HG03457 (cell line): ENCODE data around the gene ELAC2.
"Not testable (repeated sequence)": the region's sequence is repeated elsewhere in the genome, so short reads cannot be mapped to it uniquely, and the experiment has no call there.

ENCODE experiments used
- ATAC-seq: cut with Tn5 transposase; IDR thresholded peaks from one replicate; pipeline ENCODE4 v1.9.1; 2021; ENCODE audit warnings: moderate number of reproducible peaks; ENCODE audit not compliant: unreplicated experiment

Gene ELAC2

DNA sequence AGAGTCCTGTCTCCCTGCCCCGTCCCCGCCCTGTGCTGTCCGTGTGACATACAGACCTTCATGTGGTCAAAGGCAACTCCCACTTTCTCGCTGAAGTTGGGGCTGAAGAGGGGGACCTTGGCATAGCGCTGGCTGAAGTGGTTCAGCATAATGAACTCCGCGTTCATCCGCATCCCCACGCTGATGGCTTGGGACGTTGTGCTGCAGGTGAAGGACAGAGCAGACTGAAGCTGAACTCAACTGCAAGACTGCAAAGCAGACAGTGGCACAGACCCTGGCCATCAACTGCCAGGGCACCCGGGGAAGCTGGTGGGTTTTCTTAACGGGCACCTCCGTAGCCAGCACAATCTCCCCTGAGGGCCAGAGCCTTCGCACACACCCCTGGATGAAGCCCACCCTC lies 24.2 kb downstream of the ELAC2 start:
- no peak for ATAC-seq

DNA sequence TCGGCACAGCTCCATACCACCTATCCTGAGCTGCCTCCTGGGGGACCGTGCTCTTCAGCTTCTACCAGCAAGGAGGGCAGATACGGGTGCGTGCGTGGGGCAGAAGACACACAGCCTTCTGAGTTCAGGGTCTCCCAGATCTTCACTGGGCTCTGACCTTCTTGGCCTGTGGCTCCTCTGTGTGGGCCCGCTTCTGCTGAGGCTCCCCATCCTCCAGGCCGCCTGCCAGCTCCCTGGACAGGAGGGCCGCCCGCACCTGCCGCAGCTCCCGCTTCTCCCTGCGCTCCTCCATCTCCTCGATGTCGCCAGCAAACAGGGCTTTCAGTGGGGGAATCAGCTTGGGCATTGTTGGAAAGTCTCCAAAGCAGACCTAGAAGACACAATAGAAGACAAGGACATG lies 25.2 kb downstream of the ELAC2 start:
- no peak for ATAC-seq

DNA sequence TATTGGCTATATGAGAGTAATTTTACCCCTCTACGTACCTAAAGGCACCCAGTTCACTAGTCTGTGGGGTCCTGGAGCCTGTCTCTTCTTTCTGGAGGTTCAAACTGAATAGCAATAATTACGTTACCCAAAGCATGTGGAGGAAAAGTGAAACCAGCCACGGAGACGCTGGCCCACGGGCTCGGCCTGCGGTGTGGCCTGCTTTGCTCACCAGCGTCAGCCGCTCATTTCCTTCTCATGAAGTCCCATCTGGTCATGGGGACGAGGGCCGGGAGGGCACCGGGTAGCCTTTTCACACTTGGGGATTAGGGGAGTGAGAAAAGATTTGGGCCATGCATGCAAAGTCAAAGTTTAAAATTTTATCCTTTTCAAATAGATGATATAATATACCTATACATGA lies 26.9 kb downstream of the ELAC2 start:
- no peak for ATAC-seq

DNA sequence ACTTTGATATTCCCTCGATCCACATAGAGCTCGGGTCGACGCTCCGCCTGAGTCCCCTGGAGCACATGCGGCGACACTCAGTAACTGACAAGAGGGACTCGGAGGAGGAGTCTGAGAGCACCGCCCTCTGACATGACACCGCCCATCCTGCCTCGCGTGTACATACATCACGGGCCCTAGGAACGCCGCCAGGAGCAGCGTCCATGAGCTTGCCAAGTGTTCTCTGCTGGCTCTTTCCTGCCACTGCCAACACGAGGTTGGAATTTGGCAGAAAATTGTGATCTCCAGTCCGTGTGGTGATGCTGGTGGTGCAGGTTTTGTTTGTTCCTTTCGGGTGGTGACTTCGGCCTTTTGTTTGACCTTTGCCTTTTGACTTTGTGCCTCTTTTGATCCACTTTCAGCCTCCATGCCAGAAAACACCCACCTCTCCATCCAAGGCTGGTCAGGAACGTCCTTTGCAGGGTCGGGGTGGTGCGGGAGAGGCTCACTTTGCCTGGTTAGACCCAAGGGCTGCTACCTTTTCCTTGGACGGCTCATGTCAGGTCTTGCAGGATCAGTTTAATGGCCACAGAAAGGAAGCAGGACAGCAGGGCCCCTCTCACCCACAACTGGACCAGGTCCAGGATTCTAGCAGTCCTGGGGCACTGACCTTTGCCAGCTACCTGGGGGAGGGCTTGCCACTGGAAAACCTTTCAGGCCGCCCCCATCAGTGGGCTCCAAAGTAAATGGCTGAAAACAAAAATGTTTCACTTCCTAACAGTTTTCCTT lies 27.6 kb downstream of the ELAC2 start:
- ATAC-seq, result no peak

GRCh38 chr17:12987120-12987519 lies 30.7 kb downstream of the ELAC2 start:
- no peak for ATAC-seq

GRCh38 chr17:12985431-12986293 lies 32.2 kb downstream of the ELAC2 start:
- ATAC-seq, result no peak

- ATAC-seq, result no peak
These were observed 33.6 kb downstream of the ELAC2 start for GRCh38 chr17:12983991-12984884.

- no peak for ATAC-seq
These were observed 35.6 kb downstream of the ELAC2 start for GRCh38 chr17:12982224-12982623.

- no peak for ATAC-seq
These were observed 37.9 kb downstream of the ELAC2 start for GRCh38 chr17:12979826-12980500.

DNA sequence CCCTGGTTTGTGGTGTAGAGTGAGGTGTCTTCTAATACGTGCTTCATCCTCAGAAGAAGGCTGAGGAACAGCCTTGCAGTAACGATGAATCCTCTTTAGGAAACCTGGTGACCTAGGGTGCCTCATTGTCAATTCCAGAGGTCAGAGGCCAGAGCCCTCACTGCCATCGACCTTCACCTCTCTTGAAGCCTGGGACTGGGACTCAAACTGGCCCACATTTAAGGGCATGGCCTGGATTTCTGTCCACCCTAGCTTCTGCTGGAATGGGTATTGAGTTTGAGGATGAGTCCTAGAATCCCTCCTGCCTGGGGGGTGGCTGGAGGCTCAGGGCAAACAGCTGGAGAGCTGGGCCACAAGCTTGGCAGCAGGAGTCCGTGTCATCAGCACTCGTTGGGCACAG lies 38.6 kb downstream of the ELAC2 start:
- no peak for ATAC-seq

- ATAC-seq, result not testable (repeated sequence)
These were observed 39.0 kb downstream of the ELAC2 start for GRCh38 chr17:12978787-12979186.

GRCh38 chr17:12977008-12977751 lies 40.6 kb downstream of the ELAC2 start:
- no peak for ATAC-seq

- no peak for ATAC-seq
These were observed 43.8 kb downstream of the ELAC2 start for GRCh38 chr17:12974005-12974531.

GRCh38 chr17:12973496-12974004 lies 44.3 kb downstream of the ELAC2 start:
- no peak for ATAC-seq

DNA sequence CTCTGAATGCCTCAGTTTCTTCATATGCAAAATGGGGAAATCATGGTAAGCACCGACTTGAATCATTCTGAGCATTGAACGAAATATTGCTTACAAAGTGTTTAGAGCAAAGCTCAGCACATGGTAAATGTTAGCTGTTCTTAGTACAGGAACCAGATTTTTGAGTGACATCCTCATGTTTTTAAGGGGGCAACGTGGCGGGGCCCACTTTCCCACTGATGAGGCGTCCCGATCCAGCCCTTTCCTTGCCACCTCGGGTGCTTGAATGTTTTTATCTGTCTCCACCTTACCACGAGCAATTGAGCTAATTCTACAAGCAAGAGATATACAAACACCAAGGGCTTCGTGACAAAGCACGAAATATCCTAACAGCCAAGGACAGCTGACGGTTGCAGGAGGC lies 49.9 kb downstream of the ELAC2 start:
- ATAC-seq, result no peak

DNA sequence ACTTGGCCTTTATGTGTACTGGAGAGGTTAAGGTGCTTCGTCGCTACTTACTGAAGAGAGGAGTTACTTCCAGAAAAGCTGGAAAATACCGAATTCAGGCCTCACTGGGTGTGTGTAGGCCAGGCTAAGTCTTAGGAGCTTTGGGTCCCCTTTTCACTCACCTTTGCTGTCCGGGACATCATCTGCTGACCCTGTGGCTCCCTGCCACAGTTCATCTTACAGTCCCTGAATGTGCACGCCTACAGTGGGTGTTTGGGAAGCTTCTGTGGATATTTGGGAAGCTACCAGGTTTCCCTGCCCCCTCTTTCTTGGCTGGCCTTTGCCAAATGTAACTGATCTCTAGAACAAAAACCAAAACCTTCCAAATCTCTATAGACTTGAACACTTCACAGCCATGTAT lies 51.4 kb downstream of the ELAC2 start:
- ATAC-seq, result no peak

DNA sequence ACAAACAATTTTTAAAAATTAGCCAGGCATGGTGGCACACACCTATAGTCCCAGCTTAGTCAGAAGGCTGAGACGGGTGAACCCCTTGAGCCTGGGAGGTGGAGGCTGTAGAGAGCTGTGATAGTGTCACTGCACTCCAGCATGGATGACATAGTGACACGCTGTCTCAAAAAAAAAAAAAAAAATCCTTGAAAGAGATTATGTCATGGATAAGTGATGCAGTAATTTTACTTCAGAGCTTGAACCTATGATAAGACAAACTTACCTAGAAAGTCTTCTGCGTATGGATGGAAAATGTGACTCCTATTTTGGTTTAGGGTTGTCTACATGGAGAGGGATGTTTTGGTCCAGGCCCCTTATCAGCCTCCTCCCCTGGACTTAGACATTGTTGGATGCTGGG lies 51.8 kb downstream of the ELAC2 start:
- no peak for ATAC-seq

GRCh38 chr17:12964840-12965239 lies 53.0 kb downstream of the ELAC2 start:
- ATAC-seq, result no peak

GRCh38 chr17:12964162-12964561 lies 53.7 kb downstream of the ELAC2 start:
- ATAC-seq, result no peak
